Measurements from ENCODE around the gene LAMA2.

The LAMA2 gene

GRCh38 chr6:128882991-128883611, at the start of gene LAMA2:
LAMA2 (plus strand) TSS chr6:128883138; CDS start chr6:128883246, 108 bp downstream.
- no peak for DNase-seq (ENCODE audit: low spot score)

- no peak for DNase-seq (ENCODE audit: low spot score)
Observed at GRCh38 chr6:128836761-128837160, 46.2 kb upstream of the LAMA2 start.

GRCh38 chr6:128841518-128841917, 41.4 kb upstream of the LAMA2 start:
- DNase-seq (ENCODE audit: low spot score): no peak

GRCh38 chr6:128844598-128844997, 38.3 kb upstream of the LAMA2 start:
- DNase-seq (ENCODE audit: low spot score): no peak

- DNase-seq (ENCODE audit: low spot score): no peak
Observed at GRCh38 chr6:128847431-128848210, 35.3 kb upstream of the LAMA2 start.

- DNase-seq (ENCODE audit: low spot score): no peak
Observed at GRCh38 chr6:128848212-128848935, 34.6 kb upstream of the LAMA2 start.

GRCh38 chr6:128855581-128856085, 27.3 kb upstream of the LAMA2 start:
- no peak for DNase-seq (ENCODE audit: low spot score)

GRCh38 chr6:128857806-128858205, 25.1 kb upstream of the LAMA2 start:
- DNase-seq (ENCODE audit: low spot score): no peak

- DNase-seq (ENCODE audit: low spot score): no peak
Observed at GRCh38 chr6:128860782-128861181, 22.2 kb upstream of the LAMA2 start.

GRCh38 chr6:128863983-128864382, 19.0 kb upstream of the LAMA2 start:
- no peak for DNase-seq (ENCODE audit: low spot score)

- no peak for DNase-seq (ENCODE audit: low spot score)
Observed at GRCh38 chr6:128870746-128871145, 12.2 kb upstream of the LAMA2 start.

- no peak for DNase-seq (ENCODE audit: low spot score)
Observed at GRCh38 chr6:128874863-128875262, 8.1 kb upstream of the LAMA2 start.

- no peak for DNase-seq (ENCODE audit: low spot score)
Observed at GRCh38 chr6:128882560-128882959, 378 bp upstream of the LAMA2 start.

GRCh38 chr6:128883906-128884305, 968 bp downstream of the LAMA2 start:
- DNase-seq (ENCODE audit: low spot score): no peak

- DNase-seq (ENCODE audit: low spot score): no peak
Observed at GRCh38 chr6:128885381-128885780, 2.4 kb downstream of the LAMA2 start.

- no peak for DNase-seq (ENCODE audit: low spot score)
Observed at GRCh38 chr6:128886706-128887105, 3.8 kb downstream of the LAMA2 start.

- DNase-seq (ENCODE audit: low spot score): no peak
Observed at GRCh38 chr6:128888444-128889175, 5.7 kb downstream of the LAMA2 start.

- DNase-seq (ENCODE audit: low spot score): no peak
Observed at GRCh38 chr6:128889870-128890269, 6.9 kb downstream of the LAMA2 start.

- no peak for DNase-seq (ENCODE audit: low spot score)
Observed at GRCh38 chr6:128892079-128892478, 9.1 kb downstream of the LAMA2 start.

GRCh38 chr6:128899341-128900050, 16.6 kb downstream of the LAMA2 start:
- DNase-seq (ENCODE audit: low spot score): no peak

GRCh38 chr6:128903715-128904114, 20.8 kb downstream of the LAMA2 start:
- DNase-seq (ENCODE audit: low spot score): no peak
